Glomerular endothelial cell (primary cell): ENCODE results near the gene CLASP2. TPM values are rescaled to one million over a fixed set of nuclear protein-coding genes. Genes with fewer than 3 reads are reported as not detected.

Source experiments
- DNase-seq: peaks from one replicate; pipeline ENCODE4 v3.0.0-alpha.2; 2011; ENCODE audit warnings: low read depth, low spot score; ENCODE audit errors: extremely low read depth
- total RNA-seq: library from RNA; depleted of rRNA; stranded (reverse); fragments of >200 nt; gene quantifications from 2 replicates; pipeline ENCODE4 v1.2.3, GENCODE V29; 2015

Gene CLASP2
- total RNA-seq, 1 donor from 2014 or later, result 38.6 TPM

DNA sequence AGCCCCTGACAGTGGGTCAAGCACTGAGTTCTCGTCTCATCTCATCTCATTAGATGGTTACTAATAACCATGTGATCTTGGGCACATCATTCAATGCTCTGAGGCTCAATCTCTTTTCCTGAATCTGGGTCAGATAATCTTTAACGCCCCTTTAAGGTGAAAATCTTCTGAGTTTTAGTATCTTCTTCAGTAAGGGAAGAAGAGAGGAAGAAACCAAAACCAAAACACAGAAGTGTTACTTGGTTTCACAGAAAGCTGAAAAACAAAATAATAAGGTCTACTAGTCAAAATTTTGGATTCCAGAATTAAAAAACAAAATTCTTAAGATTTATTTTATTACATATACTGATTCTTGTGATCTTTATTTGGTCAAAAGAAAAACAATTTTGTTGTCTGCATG lies 78.2 kb downstream of the CLASP2 start:
- no peak for DNase-seq

DNA sequence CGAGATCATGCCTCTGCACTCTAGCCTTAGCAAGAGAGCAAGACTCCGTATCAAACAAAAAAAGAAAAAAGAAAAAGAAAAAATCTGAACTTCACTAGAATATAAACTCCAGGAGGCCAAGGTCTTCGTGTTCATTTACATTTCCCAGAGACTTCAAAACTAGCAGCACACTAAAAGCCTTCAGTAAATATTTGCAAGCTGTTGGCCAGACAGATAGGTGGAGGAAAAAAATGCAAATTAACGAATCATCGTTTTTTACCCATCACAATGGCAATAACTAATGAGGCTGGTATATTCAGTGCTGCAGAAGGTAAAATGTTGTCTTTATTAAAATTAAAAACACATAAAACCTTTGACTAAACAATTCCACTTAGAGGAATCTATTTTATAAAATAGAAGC lies 80.6 kb downstream of the CLASP2 start:
- no peak for DNase-seq

DNA sequence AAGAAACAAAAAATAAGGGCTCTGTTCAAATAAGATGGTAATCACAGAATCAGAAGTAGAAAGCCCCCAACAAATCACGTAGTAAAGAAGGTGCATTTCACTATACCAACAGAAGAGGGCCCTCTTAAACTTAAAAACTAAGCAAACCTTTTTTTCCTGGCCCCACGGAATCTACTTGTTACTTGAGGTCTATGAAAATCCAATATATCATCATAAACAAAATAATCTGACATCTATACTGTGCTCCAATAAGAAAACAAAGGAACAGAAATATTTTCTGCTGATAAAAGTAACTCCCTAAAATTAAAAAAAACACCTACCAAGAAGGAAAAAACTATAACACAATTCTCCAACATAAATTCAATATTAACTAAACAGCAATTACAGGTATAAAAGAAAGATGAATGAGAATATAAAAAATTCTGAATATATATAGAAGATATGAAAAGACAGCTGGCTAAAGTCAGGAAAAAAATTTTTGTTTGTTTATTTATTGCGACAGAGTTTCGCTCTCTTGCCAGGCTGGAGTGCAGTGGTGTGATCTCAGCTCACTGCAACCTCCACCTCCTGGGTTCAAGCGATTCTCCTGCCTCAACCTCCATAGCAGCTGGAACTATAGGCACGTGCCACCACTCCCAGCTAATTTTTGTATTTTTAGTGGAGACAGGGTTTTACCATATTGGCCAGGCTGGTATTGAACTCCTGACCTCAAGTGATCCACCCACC lies 81.8 kb downstream of the CLASP2 start:
- DNase-seq, result peak; percentile 47

DNA sequence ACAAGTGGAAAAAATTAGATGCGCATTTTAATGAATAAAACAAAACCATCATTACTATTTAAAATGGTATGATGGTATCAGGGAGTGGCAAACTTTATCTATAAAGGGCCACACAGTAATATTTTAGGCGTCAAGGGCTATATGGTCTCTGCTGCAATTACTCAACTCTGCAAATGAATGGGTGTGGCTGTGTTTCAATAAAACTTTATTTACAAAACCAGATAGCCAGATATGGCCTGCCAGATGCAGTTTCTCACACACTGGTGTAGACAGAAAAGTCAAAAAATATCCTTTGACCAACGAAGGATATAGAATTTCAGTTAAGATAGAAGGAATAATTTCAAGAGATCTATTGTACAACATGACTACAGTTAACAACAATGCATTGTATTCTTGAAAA lies 83.8 kb downstream of the CLASP2 start:
- no peak for DNase-seq

DNA sequence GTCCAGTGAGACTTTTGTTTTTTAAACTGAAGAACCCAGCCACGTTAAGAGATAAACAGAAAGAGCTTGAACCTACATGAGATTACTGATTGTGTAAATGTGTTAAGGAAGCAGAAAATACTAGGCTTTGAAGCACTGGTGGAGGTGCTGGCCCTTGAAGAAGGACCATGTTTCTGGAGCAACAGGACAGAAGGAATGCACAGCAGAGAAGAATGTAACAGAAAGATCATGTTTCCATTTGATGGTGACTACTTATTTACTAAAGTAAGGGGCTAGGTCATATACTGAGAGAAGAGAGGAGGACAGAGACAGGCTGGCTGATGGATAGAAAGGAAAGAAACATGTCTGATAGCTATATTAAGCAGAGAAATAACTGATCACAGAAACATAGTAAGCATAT lies 88.8 kb downstream of the CLASP2 start:
- DNase-seq, result no peak

DNA sequence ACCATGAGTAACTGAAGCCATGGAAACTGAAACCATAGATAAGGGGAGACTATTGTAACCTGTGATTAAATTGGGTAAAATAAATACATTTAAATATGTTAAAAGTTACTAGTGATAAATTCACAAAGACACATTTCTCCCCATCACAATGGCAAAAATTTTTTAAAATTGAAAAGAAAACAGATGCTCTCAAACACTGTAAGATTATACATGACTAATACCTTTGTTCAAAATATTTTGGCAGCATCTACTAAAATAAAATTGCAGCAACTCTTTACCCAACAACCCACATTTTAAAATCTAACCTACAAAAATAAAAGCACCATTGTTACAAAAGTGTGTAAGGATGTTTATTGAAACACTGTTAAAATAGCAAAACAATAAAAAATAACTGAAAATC lies 93.3 kb downstream of the CLASP2 start:
- DNase-seq, result no peak

DNA sequence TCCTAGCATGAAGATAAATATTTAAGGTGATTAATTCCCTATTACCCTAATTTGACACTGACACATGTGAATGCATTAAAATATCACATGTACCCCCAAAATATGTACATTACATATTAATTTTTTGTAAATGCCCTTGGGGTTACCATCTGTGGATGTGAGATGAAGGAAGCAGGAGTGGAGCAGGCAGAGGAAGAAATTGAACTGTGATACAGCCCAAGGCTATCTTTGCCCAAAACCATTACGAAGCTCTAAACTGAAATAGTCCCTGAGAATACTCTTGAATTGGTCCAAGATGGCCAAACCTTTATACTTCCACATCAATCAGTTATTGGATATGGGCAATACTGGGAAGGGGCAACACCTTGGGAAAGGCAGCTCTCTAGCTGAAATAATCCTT lies 105.0 kb downstream of the CLASP2 start:
- DNase-seq, result no peak

DNA sequence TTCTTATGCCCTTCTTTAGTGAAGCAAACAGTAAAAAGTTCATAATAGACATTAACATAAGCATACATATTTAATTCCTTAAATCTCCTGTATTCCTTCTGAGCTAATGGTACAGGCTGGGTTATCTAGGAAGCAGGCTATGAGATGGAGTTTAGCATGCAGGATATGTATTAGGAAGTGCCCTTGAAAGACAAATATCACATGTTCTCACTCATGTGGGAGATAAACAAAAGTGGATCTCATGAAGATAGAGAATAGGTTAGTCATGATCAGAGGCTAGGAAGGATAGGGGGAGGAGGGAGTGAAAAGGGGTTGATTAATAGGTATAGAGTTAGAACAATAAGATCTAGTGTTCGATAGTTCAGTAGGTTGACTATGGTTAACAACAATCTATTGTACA lies 105.4 kb downstream of the CLASP2 start:
- DNase-seq, result no peak

DNA sequence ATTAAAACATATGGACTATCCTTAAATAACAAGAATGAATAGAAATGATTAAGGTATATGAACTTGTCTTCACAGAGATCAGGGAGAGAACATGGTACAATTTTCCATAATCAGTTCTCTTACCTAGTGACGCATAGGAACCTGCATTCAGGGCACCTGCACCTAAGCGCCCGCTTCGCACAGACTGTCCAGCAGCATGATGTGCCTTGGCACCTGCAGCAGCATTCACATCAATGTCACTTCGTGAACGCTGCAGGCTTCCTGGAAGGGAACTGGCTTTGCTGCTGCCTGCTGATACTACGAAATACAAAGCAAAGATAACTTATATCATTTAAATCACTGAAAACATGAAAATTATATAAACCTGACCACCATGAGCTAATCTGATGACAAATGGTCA lies 115.2 kb downstream of the CLASP2 start:
- no peak for DNase-seq

DNA sequence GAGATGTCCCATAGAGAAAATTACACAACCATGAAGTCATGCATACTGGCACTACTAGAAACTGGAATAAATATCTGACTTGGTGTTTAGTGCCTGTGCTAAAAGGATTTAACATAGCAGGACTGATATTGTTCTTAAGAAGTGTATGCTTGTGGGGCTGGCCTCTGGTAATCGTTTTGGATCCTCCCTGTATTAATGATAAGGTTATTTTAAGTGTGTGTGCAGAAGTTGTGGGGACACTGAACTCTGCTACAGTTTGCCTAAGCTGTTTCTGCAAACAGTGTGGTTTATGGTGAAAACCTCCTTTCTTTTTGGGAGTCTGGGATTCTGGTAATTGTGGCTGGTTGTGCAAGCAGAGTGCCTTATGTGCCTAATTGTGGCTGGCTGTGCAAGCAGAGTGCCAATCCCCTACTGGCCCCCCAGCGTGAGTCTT lies 120.8 kb downstream of the CLASP2 start:
- no peak for DNase-seq

DNA sequence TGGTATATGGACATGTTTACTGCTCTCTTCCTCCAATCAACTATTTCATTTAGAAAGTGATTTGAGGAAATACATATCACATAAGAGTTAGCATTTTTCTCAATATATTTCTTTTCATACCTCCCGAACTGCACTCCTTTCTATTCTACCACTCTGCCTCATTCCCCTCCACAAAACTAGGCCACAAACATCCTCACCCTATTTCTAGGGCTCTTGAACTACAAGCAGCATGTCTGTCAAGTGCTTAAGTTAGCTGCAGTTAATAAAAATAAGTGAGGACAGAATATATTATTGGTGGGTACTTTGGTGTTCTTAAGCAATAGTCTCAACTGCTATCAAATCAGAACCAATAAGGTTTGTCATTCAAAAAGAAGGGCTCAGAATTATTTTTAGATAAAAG lies 125.1 kb downstream of the CLASP2 start:
- DNase-seq, result no peak

DNA sequence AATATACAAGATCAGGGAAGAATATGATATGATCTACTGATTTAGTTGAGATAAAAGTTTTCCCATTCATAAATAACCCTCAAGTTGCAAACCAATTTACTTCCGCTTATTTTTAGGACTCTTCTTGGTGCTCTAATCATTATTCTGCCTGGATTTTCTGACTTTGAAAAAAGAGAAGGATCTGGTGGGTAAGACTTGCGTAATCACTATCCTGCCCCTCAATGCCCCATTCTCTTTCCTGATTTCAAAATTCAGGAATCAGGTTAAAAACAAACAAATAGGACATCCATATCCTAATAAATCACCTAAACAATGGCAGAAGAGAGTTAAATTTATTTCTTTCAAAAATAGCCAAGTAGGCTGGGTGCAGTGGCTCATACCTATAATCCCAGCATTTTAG lies 127.5 kb downstream of the CLASP2 start:
- DNase-seq, result no peak

DNA sequence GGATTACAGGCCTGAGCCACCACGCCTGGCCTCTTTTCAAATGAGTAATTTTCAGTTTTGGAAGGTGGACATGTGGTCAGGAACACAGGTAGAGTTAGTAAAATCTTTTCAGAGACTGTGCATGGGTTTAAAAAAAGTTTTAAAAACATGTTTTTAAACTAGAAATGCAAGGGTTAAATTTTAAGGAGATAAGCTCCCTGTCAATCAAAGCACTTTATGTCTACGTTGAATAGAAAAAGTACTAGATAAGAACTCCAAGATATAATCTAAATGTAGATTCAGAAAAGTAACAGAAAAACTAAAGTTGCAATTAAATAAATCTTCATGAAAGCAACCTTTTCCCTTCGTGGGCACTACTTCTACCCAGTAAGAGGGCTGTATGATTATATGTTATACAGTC lies 131.7 kb downstream of the CLASP2 start:
- DNase-seq, result no peak

DNA sequence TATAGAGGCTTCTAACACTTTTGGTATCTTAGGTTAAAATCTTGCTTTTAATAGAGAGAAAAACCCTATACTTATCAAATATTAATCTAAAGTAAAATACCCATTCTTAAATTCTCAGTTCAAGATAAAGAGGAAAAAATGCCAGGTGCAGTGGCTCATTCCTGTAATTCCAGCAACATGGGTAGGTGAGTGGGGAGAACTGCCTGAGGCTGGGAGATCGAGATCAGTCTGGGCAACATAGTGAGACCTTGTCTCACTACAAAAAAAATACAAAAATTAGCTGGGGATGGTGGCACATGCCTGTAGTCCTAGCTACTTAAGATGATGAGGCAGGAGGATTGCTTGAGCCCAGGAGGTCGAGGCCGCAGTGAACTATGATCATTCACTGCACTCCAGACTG lies 135.8 kb downstream of the CLASP2 start:
- no peak for DNase-seq

DNA sequence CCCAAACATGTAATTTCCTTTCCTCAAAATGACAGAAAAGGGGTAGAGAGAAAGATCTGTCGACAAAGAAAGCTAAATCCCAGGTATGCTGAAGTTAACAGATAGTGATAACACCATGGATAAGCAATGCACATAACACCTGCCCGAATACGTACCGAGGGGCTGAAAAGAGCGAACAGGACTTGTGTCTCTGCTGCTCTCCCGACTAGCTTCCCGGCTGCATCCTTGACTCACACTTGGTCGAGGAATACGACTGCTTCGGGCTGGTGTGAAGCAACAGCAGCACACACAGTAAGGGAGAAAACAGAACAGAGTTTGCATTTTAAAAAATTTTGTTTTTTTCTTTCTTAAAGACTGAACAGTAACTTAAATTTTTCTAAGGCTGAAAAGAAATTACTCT lies 136.4 kb downstream of the CLASP2 start:
- no peak for DNase-seq

DNA sequence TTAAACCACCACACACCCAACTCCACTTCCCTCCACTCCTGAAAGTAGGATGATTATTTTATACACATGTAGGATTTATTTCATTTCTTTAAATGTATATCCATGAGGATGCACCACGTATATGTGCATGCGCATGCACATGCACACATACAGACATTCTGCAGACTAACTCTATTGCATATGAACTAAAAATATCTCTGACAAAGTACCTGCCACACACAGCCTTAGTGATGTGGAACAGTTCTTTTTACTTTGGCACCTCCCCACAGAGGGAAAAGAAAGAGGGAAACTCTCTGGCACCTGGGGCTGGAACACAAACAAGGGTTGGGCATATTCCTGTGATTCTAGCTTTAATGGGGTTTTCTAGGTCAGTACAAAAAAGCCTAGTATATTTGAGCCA lies 138.2 kb downstream of the CLASP2 start:
- no peak for DNase-seq

DNA sequence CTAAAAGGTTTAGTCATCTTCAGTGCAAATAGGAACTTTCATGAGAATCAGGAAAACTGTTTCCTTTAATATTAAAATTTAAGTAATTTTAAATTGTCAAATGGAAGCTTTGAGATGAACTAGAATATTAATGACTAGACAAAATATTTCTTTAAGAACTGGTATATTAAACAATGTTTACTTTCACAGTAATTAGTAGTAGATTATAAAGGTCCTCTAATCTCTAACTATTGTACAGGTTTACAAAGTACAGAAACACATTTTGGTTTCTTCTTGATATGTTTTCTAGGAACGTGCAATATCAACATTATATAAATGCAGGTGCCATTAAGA lies 138.9 kb downstream of the CLASP2 start:
- DNase-seq, result no peak

DNA sequence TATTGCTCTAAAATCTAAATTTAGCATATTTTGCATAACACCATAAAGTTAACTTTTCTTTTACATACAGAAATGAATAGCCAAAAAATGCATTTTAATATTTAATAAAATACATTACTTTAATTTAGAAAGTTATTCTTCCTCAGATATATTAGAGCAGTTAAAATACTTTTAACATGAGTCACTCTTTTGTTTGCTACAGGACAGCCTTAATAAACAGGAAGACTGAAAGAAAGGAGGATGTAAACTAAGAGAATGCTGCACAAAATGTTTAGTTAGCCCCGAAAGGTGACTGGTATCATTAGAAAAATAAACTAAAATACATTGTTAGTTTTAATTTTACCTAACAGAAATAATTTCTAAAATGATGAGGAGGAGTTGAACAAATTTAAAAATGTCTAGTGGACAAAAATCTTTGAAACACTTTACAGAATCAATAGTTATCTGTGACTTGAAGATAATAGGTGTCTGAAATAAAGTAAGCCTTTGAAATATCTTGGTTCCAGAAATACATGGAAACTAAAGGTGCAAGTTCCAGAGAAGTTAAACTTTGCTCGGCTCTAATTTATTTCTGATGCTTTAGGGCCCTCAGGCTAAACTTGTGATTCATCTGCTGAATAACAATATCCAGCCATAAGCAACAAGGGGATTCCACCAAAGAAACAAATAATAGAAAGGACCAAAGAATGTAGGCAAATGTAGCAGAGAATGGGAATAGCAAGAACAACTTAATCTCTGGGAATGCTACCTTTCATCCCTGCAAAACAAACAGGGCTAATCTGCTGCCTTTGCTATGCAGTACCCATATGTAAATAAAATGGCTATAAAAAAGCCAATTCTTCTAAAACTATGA lies 139.5 kb downstream of the CLASP2 start:
- peak; percentile 16 for DNase-seq

DNA sequence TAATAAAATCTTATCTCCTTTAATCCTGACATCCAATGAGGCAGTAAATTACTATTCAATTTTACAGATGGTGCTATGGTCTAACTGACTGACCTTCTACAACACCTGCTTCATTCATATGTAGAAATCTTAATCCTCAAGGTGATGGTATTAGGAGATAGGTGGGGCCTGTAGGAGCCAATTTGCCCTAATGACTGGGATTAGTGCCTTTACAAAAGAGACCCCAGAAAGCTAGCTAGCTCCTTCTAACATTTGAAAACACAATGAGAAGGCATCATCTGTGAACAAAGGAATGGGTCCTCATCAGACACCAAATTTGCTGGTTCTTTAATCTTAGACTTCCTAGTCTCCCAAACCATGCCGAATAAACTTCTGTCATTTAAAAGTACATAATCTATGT lies 140.5 kb downstream of the CLASP2 start:
- no peak for DNase-seq

DNA sequence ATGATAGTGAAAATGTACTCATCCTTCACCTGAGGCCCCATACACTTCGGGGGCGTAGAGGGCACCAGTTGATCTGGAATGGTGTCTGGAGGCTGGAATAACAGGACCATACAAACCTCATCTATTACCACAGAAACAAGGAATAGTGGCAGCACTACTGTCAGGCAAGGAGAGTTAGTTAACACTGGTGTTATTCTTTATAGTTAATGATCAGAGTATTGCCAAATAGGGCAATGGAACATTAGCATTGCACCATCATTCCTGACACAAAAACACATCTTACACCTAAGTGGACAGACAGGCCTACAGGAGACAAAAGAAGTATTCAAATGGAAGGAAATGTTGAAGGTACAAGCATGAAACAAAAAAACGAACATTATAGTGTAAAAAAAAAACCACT lies 140.9 kb downstream of the CLASP2 start:
- no peak for DNase-seq

DNA sequence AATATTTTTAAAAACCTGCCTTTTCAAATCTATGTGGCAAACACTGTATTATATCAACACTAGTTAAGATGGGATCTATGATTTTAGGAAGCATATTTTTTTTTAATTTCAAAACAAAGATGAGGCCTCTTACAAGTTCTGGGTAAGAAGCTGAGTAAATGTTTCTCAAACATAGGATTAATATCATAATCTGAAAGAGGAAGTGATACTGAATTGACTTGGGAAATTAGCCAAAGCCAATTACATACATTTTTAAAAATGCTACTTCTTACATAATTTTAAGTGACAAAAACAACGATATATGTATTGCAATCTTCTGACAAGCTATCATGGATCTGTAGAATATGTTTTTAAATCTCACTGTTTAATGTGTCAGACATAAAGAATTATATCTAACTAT lies 142.7 kb downstream of the CLASP2 start:
- no peak for DNase-seq

DNA sequence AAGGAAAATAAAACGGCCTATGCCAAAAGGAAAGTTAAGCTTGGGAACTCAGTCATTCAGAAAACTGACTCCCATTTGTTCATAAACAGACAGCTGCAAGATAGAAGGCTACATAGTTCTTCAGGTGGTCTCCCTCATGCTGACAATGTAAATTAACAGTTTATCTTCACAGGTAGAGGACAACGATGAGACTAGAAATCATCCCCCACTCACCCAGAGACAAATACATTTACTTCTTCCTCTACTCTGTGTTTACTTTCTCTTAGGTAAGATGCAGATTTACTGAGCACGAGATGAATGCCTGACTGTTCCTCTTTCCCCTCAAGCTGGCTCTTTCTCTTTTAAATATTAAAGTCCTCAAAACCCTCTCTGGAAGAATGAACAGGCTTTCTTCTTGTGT lies 160.2 kb downstream of the CLASP2 start:
- no peak for DNase-seq
